Neutrophil (primary cell): ENCODE results near the gene VPS26A.
A peak's percentile ranks its signal among the peaks of the same experiment; 100 is the strongest.

ENCODE experiments used
- H3K27ac ChIP-seq: fragments of 200-600 bp; sonication (generic); 2 replicates; pipeline ENCODE4 v1.5.1; 2016; ENCODE audit warnings: mild to moderate bottlenecking, moderate library complexity
- H3K27me3 ChIP-seq: fragments of 200-600 bp; sonication (generic); 2 replicates; pipeline ENCODE4 v1.6.0; 2016; ENCODE audit warnings: mild to moderate bottlenecking
- H3K36me3 ChIP-seq: fragments of 200-600 bp; sonication (generic); 2 replicates; pipeline ENCODE4 v1.5.1; 2017
- H3K4me1 ChIP-seq, 2 experiments: fragments of 200-600 bp in 1 of 2; sonication (generic) in 1 of 2; 1 replicate in 1 of 2; 2 replicates in 1 of 2; pipeline versions ENCODE4 v1.5.1 to v1.6.1; 2013 to 2016; ENCODE audit warnings: low read depth in 1 of 2, low read length in 1 of 2, mild to moderate bottlenecking in 1 of 2, moderate library complexity in 1 of 2; ENCODE audit not compliant: control insufficient read depth in 1 of 2, insufficient read depth in 1 of 2
- H3K4me3 ChIP-seq, 2 experiments: fragments of 200-600 bp in 1 of 2; sonication (generic) in 1 of 2; 1 replicate in 1 of 2; 2 replicates in 1 of 2; pipeline ENCODE4 v1.5.1; 2013 to 2016; ENCODE audit warnings: low read depth in 1 of 2, low read length in 1 of 2, mild to moderate bottlenecking in 1 of 2, moderate library complexity in 1 of 2
- H3K9me3 ChIP-seq: fragments of 200-600 bp; sonication (generic); 2 replicates; pipeline ENCODE4 v1.5.1; 2016
- CTCF ChIP-seq: fragments of 200-600 bp; sonication (generic); IDR thresholded peaks from 2 replicates; pipeline ENCODE4 v1.5.1; 2016; ENCODE audit warnings: antibody characterized with exemption

The VPS26A gene

GRCh38 chr10:69086001-69086509, 37.9 kb upstream of the VPS26A start:
- Histone ChIP-seq H3K36me3 (peaks cover 11% of the 10 kb centered on the region), H3K9me3 (no peaks in the 10 kb centered on the region), H3K4me3 (peak overlapping the region; percentile 85 to 94), H3K27ac (peak overlapping the region; percentile 99), H3K4me1 (peaks cover 34 to 44% of the 10 kb centered on the region in 2 experiments), H3K27me3 (no peaks in the 10 kb centered on the region)
- TF ChIP-seq CTCF: no peak

- TF ChIP-seq CTCF: no peak
- Histone ChIP-seq H3K36me3 (peaks cover 27% of the 10 kb centered on the region), H3K27me3 (no peaks in the 10 kb centered on the region), H3K4me3 (peak within 1 kb of the TSS; percentile 85 to 94), H3K4me1 (peaks cover 45 to 60% of the 10 kb centered on the region in 2 experiments), H3K27ac (peak within 1 kb of the TSS; percentile 99), H3K9me3 (no peaks in the 10 kb centered on the region)
These were observed 36.1 kb upstream of the VPS26A start, which contains the start of gene SRGN for GRCh38 chr10:69087590-69088470. TSS of gene SRGN (plus strand) at chr10:69088103. CDS start at chr10:69088158, 55 bp downstream.

GRCh38 chr10:69088471-69088769, 35.6 kb upstream of the VPS26A start:
- peak overlapping the region; percentile 99 for H3K27ac ChIP-seq
- peaks cover 33% of the 10 kb centered on the region for H3K36me3 ChIP-seq
- H3K4me3 ChIP-seq: peak overlapping the region; percentile 85 to 94
- no peaks in the 10 kb centered on the region for H3K9me3 ChIP-seq
- H3K27me3 ChIP-seq: no peaks in the 10 kb centered on the region
- TF ChIP-seq CTCF: no peak
- peaks cover 51 to 66% of the 10 kb centered on the region in 2 experiments for H3K4me1 ChIP-seq

GRCh38 chr10:69088801-69089501, 35.0 kb upstream of the VPS26A start:
- H3K9me3 ChIP-seq: no peaks in the 10 kb centered on the region
- peak overlapping the region; percentile 85 to 94 for H3K4me3 ChIP-seq
- H3K27ac ChIP-seq: peak overlapping the region; percentile 99
- TF ChIP-seq CTCF: no peak
- no peaks in the 10 kb centered on the region for H3K27me3 ChIP-seq
- peaks cover 38% of the 10 kb centered on the region for H3K36me3 ChIP-seq
- H3K4me1 ChIP-seq: peaks cover 53 to 71% of the 10 kb centered on the region in 2 experiments

GRCh38 chr10:69089638-69090599, 34.1 kb upstream of the VPS26A start:
- Histone ChIP-seq H3K27ac (peak overlapping the region; percentile 99), H3K9me3 (no peaks in the 10 kb centered on the region), H3K4me3 (peak overlapping the region; percentile 85 to 94), H3K27me3 (no peaks in the 10 kb centered on the region), H3K4me1 (peaks cover 55 to 73% of the 10 kb centered on the region in 2 experiments), H3K36me3 (peaks cover 48% of the 10 kb centered on the region)
- TF ChIP-seq CTCF: no peak
